Inflammatory macrophage (primary cell): ENCODE data around the gene PSPN.

Experiments
- DNase-seq, 2 donors: peaks; one replicate each; pipeline ENCODE4 v3.0.0-alpha.2; 2020 to 2022

Gene PSPN

GRCh38 chr19:6325614-6326013 lies 50.1 kb downstream of the PSPN start:
- DNase-seq = no peak
